ENCODE results near the gene SIPA1L3.
A peak's percentile ranks its signal among the peaks of the same experiment; 100 is the strongest.

Gene SIPA1L3

GRCh38 chr19:38252941-38253691 is 346.1 kb downstream of the SIPA1L3 start:
- no peaks in the 10 kb centered on the region for H3K27me3 Mint-ChIP-seq (ENCODE audit: low read depth)
- peak overlapping the region; percentile 74 for H3K4me3 Mint-ChIP-seq

DNA sequence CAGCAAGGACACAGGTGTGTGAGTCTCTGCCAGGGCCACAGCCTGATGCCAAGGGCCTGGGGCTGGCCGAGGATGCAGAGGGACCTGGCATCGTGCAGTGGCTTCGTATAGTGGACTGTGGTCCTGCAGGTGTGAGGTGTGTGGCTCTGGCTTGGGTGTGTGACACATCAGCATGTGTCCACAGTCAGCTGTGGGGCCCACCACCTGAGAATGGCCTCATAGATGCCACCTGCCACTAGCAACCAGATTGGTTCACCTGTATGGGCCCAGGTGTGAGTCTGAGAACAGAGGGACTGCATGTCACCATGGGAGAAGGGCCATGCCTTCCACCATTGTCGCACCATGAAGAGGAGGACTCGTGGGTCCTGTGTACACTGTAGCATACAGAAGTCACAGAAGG is 346.8 kb downstream of the SIPA1L3 start:
- Mint-ChIP-seq H3K27ac (peak overlapping the region; percentile 72), H3K4me3 (peak overlapping the region; percentile 74), H3K36me3 (ENCODE audit: low read depth) (peaks cover 15% of the 10 kb centered on the region), H3K27me3 (ENCODE audit: low read depth) (no peaks in the 10 kb centered on the region), H3K4me1 (ENCODE audit: low read depth) (peaks cover 22% of the 10 kb centered on the region), H3K9me3 (no peaks in the 10 kb centered on the region)
- no peak for DNase-seq (ENCODE audit: low spot score)

More at GRCh38 chr19:38252941-38253691, 346.1 kb downstream of the SIPA1L3 start:
- Mint-ChIP-seq H3K9me3 (no peaks in the 10 kb centered on the region), H3K27ac (peak overlapping the region; percentile 72), H3K4me1 (ENCODE audit: low read depth) (peaks cover 22% of the 10 kb centered on the region), H3K36me3 (ENCODE audit: low read depth) (peaks cover 15% of the 10 kb centered on the region)
- no peak for DNase-seq (ENCODE audit: low spot score)

GRCh38 chr19:38255383-38256014 is 348.5 kb downstream of the SIPA1L3 start:
- H3K27me3 Mint-ChIP-seq (ENCODE audit: low read depth): no peaks in the 10 kb centered on the region
- peak; percentile 27 for DNase-seq (ENCODE audit: low spot score)
- H3K27ac Mint-ChIP-seq: peak overlapping the region; percentile 38
- peaks cover 13% of the 10 kb centered on the region for H3K36me3 Mint-ChIP-seq (ENCODE audit: low read depth)
- no peaks in the 10 kb centered on the region for H3K9me3 Mint-ChIP-seq
- H3K4me1 Mint-ChIP-seq (ENCODE audit: low read depth): peaks cover 20% of the 10 kb centered on the region
- H3K4me3 Mint-ChIP-seq: peak overlapping the region; percentile 74

Data from T-helper 2 cell treated with Interferon-gamma antibody and Interleukin-4, amounts not matched to agents 5 μg/mL and 100 μg/mL, for 36 hours (primary cell).